ENCODE results near the gene PKNOX2.

DNA sequence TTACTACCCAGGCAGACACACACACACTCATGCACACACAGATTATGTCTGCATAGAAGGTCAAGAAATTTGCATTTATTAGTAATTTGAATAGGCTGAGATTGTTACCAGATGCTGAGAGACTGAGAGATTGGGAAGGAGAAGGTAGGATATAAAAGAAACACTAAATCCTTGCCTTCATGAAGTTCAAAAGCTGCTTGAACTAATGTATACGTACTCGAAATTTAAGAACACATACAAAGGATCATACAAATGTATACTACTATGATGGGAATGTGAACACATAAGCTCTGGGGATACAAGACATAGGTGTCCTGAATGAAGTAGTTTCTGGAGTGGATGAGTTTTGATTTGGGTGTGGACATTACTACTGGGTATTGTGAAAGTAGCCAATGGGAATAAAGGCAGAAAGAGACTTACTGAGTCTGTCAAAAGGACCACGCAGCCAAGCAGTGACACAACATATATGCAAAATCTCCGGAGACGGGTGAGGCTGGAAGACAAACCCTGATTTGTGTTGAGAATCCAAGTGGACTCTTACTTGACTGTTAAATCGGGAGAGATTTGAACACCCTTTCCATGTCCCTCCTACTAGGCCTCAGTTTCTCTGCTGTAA, 7.3 kb upstream of the PKNOX2 start:
- no peak for TF ChIP-seq BCL11A (IDR thresholded peaks at IDR 0.05; ENCODE audit: low read depth in 2 of 2, low read length in 2 of 2)
- no peak for TF ChIP-seq HDAC2 (IDR thresholded peaks at IDR 0.05; ENCODE audit: borderline replicate concordance in 1 of 2, low read depth in 2 of 2, low read length in 2 of 2)
- TF ChIP-seq RXRA (IDR thresholded peaks at IDR 0.05; ENCODE audit: insufficient read depth, low read depth, low read length), result no peak
- TF ChIP-seq POLR2A (IDR thresholded peaks at IDR 0.05; ENCODE audit: control extremely low read depth in 1 of 2, low read depth in 2 of 2, low read length in 2 of 2), result no peak
- TF ChIP-seq CHD2 (IDR thresholded peaks at IDR 0.05; ENCODE audit: low read length), result no peak
- no peak for TF ChIP-seq CHD1 (IDR thresholded peaks at IDR 0.05; ENCODE audit: low read depth, low read length)
- TF ChIP-seq SIN3A (conservative IDR thresholded peaks at IDR 0.05 in 1 of 2, IDR thresholded peaks at IDR 0.05 in 1 of 2; ENCODE audit: low read depth in 1 of 2, low read length in 2 of 2), result no peak
- TF ChIP-seq, protein P1, sequence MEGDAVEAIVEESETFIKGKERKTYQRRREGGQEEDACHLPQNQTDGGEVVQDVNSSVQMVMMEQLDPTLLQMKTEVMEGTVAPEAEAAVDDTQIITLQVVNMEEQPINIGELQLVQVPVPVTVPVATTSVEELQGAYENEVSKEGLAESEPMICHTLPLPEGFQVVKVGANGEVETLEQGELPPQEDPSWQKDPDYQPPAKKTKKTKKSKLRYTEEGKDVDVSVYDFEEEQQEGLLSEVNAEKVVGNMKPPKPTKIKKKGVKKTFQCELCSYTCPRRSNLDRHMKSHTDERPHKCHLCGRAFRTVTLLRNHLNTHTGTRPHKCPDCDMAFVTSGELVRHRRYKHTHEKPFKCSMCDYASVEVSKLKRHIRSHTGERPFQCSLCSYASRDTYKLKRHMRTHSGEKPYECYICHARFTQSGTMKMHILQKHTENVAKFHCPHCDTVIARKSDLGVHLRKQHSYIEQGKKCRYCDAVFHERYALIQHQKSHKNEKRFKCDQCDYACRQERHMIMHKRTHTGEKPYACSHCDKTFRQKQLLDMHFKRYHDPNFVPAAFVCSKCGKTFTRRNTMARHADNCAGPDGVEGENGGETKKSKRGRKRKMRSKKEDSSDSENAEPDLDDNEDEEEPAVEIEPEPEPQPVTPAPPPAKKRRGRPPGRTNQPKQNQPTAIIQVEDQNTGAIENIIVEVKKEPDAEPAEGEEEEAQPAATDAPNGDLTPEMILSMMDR (IDR thresholded peaks at IDR 0.05; ENCODE audit: control extremely low read depth in 1 of 3, insufficient read depth in 1 of 3, low read depth in 1 of 3, low read length in 3 of 3), result no peak
- no peak for TF ChIP-seq JUND (IDR thresholded peaks at IDR 0.05; ENCODE audit: low read length)
- no peak for TF ChIP-seq SRF (IDR thresholded peaks at IDR 0.05; ENCODE audit: low read depth, low read length)
- TF ChIP-seq, protein P2, sequence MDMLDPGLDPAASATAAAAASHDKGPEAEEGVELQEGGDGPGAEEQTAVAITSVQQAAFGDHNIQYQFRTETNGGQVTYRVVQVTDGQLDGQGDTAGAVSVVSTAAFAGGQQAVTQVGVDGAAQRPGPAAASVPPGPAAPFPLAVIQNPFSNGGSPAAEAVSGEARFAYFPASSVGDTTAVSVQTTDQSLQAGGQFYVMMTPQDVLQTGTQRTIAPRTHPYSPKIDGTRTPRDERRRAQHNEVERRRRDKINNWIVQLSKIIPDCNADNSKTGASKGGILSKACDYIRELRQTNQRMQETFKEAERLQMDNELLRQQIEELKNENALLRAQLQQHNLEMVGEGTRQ (IDR thresholded peaks at IDR 0.05; ENCODE audit: low read length), result no peak

Data from H1 (cell line).